Measurements from ENCODE around the gene ADAM33. TPM values are rescaled to one million over a fixed set of nuclear protein-coding genes. Genes with fewer than 3 reads are reported as not detected.

The ADAM33 gene
- total and polyA plus RNA-seq, 2 of the 8 experiments (the other 6 are each of a cell fraction or from before 2014, with no cell fraction given), result 4.2 to 6.0 TPM

GRCh38 chr20:3631534-3631933 lies 50.3 kb downstream of the ADAM33 start:
- H3K23me2 ChIP-seq (ENCODE audit: low read depth, low read length), result no peaks in the 10 kb centered on the region
- H3K79me1 ChIP-seq (ENCODE audit: low read depth, low read length), result no peaks in the 10 kb centered on the region
- H2BK20ac ChIP-seq (ENCODE audit: low read length), result no peak overlapping the region
- FAIRE-seq (no peak), DNase-seq (ENCODE audit: low read depth in 1 of 2, low spot score in 2 of 2) (no peak)
- H4K5ac ChIP-seq (ENCODE audit: insufficient read length, low read depth, low read length), result no peak overlapping the region
- H3K9me3 ChIP-seq (ENCODE audit: insufficient read depth in 2 of 2, low read depth in 1 of 2, low read length in 1 of 2), result no peaks in the 10 kb centered on the region
- H3K18ac ChIP-seq (ENCODE audit: extremely low read depth, low read length), result peak overlapping the region; percentile 32
- H3K4me2 ChIP-seq (ENCODE audit: insufficient read depth in 1 of 2, low read depth in 2 of 2, low read length in 2 of 2), result no peak overlapping the region
- H4K8ac ChIP-seq (ENCODE audit: extremely low read depth, insufficient read depth, low read length), result no peak overlapping the region
- no peak for TF ChIP-seq E2F6 (IDR thresholded peaks at IDR 0.05)
- TF ChIP-seq ASH2L (IDR thresholded peaks at IDR 0.05; ENCODE audit: low read length), result no peak
- TF ChIP-seq FOSL1 (IDR thresholded peaks at IDR 0.05; ENCODE audit: insufficient read depth, low read depth, low read length), result no peak
- TF ChIP-seq MAX (IDR thresholded peaks at IDR 0.05), result no peak
- no peak for TF ChIP-seq ZNF274 (IDR thresholded peaks at IDR 0.05; ENCODE audit: borderline replicate concordance, extremely low read depth, low read length)
- no peak for TF ChIP-seq SP4 (IDR thresholded peaks at IDR 0.05; ENCODE audit: low read length)
- H2BK5ac ChIP-seq (ENCODE audit: low read depth, low read length), result no peak overlapping the region
- no peak overlapping the region for H4K91ac ChIP-seq (replicated peaks; ENCODE audit: insufficient read length, low read length)
- ChIA-PET POLR2A (ENCODE audit: partially characterized antibody) (no interaction called here), CTCF (ENCODE audit: partially characterized antibody) (interaction anchor here (1.4 kb wide), 1 partner anchor 18 kb away, joined by 4 read pairs; no protein-coding TSS in a partner anchor)
- no peak overlapping the region for H3K9ac ChIP-seq (replicated peaks in 1 of 4; ENCODE audit: extremely low read depth in 1 of 4, low read depth in 3 of 4, low read length in 3 of 4)
- H3K4me1 ChIP-seq (replicated peaks in 1 of 4; ENCODE audit: control insufficient read depth in 3 of 4, insufficient read depth in 4 of 4, low read length in 3 of 4), result peaks cover 0 to 6% (median 0%) of the 10 kb centered on the region in 4 experiments; a peak in 2 of 7 replicates
- H3K14ac ChIP-seq (ENCODE audit: insufficient read length), result no peak overlapping the region
- no peak overlapping the region for H2AK5ac ChIP-seq (ENCODE audit: low read depth, low read length)
- WGBS, 2 experiments (ENCODE audit: extremely low coverage in 1 of 2, insufficient coverage in 1 of 2, insufficient read length in 1 of 2, insufficient replicate concordance in 2 of 2, low coverage in 1 of 2, low lambda C conversion rate in 2 of 2, missing lambda C conversion rate in 1 of 2), result 88% methylated on average over 5 of the region's 5 CpGs; no CpG with 5 or more reads in 1 of the 2 experiments
- H3K4ac ChIP-seq (replicated peaks; ENCODE audit: insufficient read length, low read depth, low read length), result no peak overlapping the region
- H3K27ac ChIP-seq (ENCODE audit: low read depth, low read length), result no peak overlapping the region
- H3K4me3 ChIP-seq (ENCODE audit: extremely low read depth in 1 of 4, insufficient read depth in 2 of 4, low read depth in 3 of 4, low read length in 4 of 4), result no peak overlapping the region
- H3K23ac ChIP-seq (ENCODE audit: insufficient read length), result no peak overlapping the region
- no peaks in the 10 kb centered on the region for H4K20me1 ChIP-seq (replicated peaks in 1 of 2; ENCODE audit: control insufficient read depth in 1 of 2, insufficient read depth in 2 of 2, low read length in 2 of 2)
- no peak overlapping the region for H2BK120ac ChIP-seq (replicated peaks; ENCODE audit: low read depth, low read length)
- no peak overlapping the region for H2BK12ac ChIP-seq (ENCODE audit: low read depth, low read length)
- H3K36me3 ChIP-seq (ENCODE audit: control insufficient read depth in 2 of 4, insufficient read depth in 4 of 4, low read length in 3 of 4), result no peaks in the 10 kb centered on the region
- no peak overlapping the region for H2BK15ac ChIP-seq (ENCODE audit: low read length)
- H3K27me3 ChIP-seq (replicated peaks in 1 of 4; ENCODE audit: control insufficient read depth in 3 of 4, extremely low read depth in 1 of 4, insufficient read depth in 3 of 4, low read length in 3 of 4), result no peaks in the 10 kb centered on the region
- H2AFZ ChIP-seq (ENCODE audit: low read length), result no peak overlapping the region
- H3K79me2 ChIP-seq (ENCODE audit: control insufficient read depth in 1 of 2, insufficient read depth in 2 of 2, low read length in 2 of 2), result no peaks in the 10 kb centered on the region
- no peak overlapping the region for H3K56ac ChIP-seq (replicated peaks; ENCODE audit: insufficient read length, low read depth, low read length)

Data from H1 (cell line).